ENCODE measurements around the gene DGLUCY. TPM values are rescaled to one million over a fixed set of nuclear protein-coding genes. Genes with fewer than 3 reads are reported as not detected.

Gene DGLUCY
- total RNA-seq, 1 donor from 2014 or later = 20.0 TPM

GRCh38 chr14:91173904-91174303 is 60.0 kb downstream of the DGLUCY start:
- H3K9me3 Mint-ChIP-seq (ENCODE audit: unreplicated experiment) = no peaks in the 10 kb centered on the region
- Histone ChIP-seq H3K36me3 (ENCODE audit: insufficient read depth, low read length) (no peaks in the 10 kb centered on the region), H2AFZ (ENCODE audit: low read depth, low read length) (no peak overlapping the region), H3K9ac (ENCODE audit: low read length) (no peak overlapping the region), H3K27ac (ENCODE audit: low read depth, low read length) (no peak overlapping the region), H3K4me1 (ENCODE audit: insufficient read depth, low read length) (no peaks in the 10 kb centered on the region), H3K4me3 (ENCODE audit: insufficient read depth, low read depth, low read length) (no peak overlapping the region), H3K4me2 (ENCODE audit: low read length) (no peak overlapping the region), H3K27me3 (ENCODE audit: insufficient read depth, low read length) (peaks cover 4% of the 10 kb centered on the region), H3K9me3 (ENCODE audit: insufficient read depth, low read depth, low read length) (no peaks in the 10 kb centered on the region), H4K20me1 (ENCODE audit: insufficient read depth, low read length) (no peaks in the 10 kb centered on the region), H3K79me2 (ENCODE audit: insufficient read depth, low read length) (no peaks in the 10 kb centered on the region)
- H3K27ac Mint-ChIP-seq (ENCODE audit: unreplicated experiment) = no peak overlapping the region
- TF ChIP-seq EZH2 (IDR thresholded peaks at IDR 0.05; ENCODE audit: insufficient read depth, low read length) (no peak), CTCF (IDR thresholded peaks at IDR 0.05; ENCODE audit: insufficient read depth, low read depth, low read length) (no peak)
- H3K4me3 Mint-ChIP-seq (ENCODE audit: unreplicated experiment) = no peak overlapping the region
- peaks cover 6% of the 10 kb centered on the region for H3K36me3 Mint-ChIP-seq (ENCODE audit: low read depth, unreplicated experiment)
- no peak for FAIRE-seq
- H3K4me1 Mint-ChIP-seq (ENCODE audit: low read depth, unreplicated experiment) = no peaks in the 10 kb centered on the region
- no peaks in the 10 kb centered on the region for H3K27me3 Mint-ChIP-seq (ENCODE audit: low read depth, unreplicated experiment)
- no peak for DNase-seq (ENCODE audit: low read depth)

- Histone ChIP-seq H3K79me2 (ENCODE audit: insufficient read depth, low read length) (no peaks in the 10 kb centered on the region), H2AFZ (ENCODE audit: low read depth, low read length) (no peak overlapping the region), H3K4me3 (ENCODE audit: insufficient read depth, low read depth, low read length) (no peak overlapping the region), H3K36me3 (ENCODE audit: insufficient read depth, low read length) (no peaks in the 10 kb centered on the region), H3K27me3 (ENCODE audit: insufficient read depth, low read length) (no peaks in the 10 kb centered on the region), H3K4me2 (ENCODE audit: low read length) (no peak overlapping the region), H3K4me1 (ENCODE audit: insufficient read depth, low read length) (no peaks in the 10 kb centered on the region), H3K9ac (ENCODE audit: low read length) (no peak overlapping the region), H3K9me3 (ENCODE audit: insufficient read depth, low read depth, low read length) (no peaks in the 10 kb centered on the region), H4K20me1 (ENCODE audit: insufficient read depth, low read length) (no peaks in the 10 kb centered on the region), H3K27ac (ENCODE audit: low read depth, low read length) (no peak overlapping the region)
- Mint-ChIP-seq H3K27ac (ENCODE audit: unreplicated experiment) (no peak overlapping the region), H3K4me1 (ENCODE audit: low read depth, unreplicated experiment) (no peaks in the 10 kb centered on the region), H3K36me3 (ENCODE audit: low read depth, unreplicated experiment) (peaks cover 6% of the 10 kb centered on the region), H3K4me3 (ENCODE audit: unreplicated experiment) (no peak overlapping the region), H3K9me3 (ENCODE audit: unreplicated experiment) (no peaks in the 10 kb centered on the region), H3K27me3 (ENCODE audit: low read depth, unreplicated experiment) (no peaks in the 10 kb centered on the region)
- no peak for FAIRE-seq
- DNase-seq (ENCODE audit: low read depth) = no peak
- TF ChIP-seq EZH2 (IDR thresholded peaks at IDR 0.05; ENCODE audit: insufficient read depth, low read length) (no peak), CTCF (IDR thresholded peaks at IDR 0.05; ENCODE audit: insufficient read depth, low read depth, low read length) (no peak)
These were observed 61.7 kb downstream of the DGLUCY start for GRCh38 chr14:91175291-91176201.
